Embryonic facial prominence (tissue), 1 donor: Measurements from ENCODE around the gene ESRRG.
"Not testable (repeated sequence)": the region's sequence is repeated elsewhere in the genome, so short reads cannot be mapped to it uniquely, and the experiment has no call there.

ENCODE experiments used
- DNase-seq: peaks from one replicate; pipeline ENCODE4 v3.0.0-alpha.2; 2016; ENCODE audit errors: extremely low spot score

ESRRG gene

DNA sequence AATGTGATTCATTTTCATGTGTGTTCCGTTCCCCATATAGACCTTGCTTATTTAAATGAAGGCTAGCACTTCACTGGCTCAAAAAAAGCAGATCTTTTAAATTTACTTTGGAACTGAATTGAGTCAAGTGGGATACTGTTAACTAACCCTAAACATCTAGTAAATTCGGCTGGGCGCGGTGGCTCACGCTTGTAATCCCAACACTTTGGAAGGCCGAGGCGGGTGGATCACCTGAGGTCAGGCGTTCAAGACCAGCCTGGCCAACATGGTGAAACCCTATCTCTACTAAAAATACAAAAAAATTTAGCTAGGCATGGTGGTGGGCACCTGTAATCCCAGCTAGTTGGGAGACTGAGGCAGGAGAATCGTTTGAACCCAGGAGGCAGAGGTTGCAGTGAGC is 19.2 kb downstream of the ESRRG start:
- DNase-seq, result not testable (repeated sequence)

- DNase-seq, result no peak
Observed at GRCh38 chr1:216702170-216702569, 21.1 kb downstream of the ESRRG start.

DNA sequence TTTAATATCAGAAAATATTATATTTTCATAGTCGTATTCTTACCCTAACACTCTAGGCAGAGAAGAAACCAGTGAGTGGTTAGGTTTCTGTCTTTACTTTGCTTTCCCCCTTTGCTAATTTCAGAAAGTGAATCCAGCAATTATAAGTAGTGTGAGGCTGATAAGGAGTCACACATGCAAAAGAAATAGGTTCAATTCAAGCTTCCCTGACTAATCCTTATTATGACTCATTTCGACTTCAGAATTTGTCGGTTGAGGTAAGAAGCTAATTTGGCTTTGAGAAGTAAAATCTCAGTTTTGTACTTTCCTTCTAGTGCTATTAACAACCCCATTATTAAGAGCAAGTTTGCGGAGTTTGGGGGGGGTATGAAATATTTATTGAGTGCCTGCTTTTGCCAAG is 22.4 kb downstream of the ESRRG start:
- DNase-seq, result no peak

- no peak for DNase-seq
Observed at GRCh38 chr1:216691710-216692109, 31.5 kb downstream of the ESRRG start.

DNA sequence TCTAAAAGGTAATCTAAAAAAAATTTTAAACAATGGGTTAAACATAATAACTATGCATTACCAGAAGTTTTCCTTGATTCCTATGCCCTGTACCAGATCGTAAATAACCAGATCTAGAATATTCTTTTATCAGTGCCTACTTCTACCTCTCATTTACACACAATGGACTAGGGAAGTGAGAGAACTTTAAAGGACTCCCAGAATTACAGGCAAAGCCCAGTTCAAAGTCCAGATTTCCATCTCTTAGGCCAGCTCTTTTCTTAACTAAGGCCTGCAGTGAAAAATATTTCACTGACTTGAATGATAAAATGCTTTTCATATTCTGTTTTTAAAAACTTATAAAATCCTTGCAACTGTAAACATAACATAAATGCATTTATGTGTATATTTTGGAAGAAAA is 32.6 kb downstream of the ESRRG start:
- no peak for DNase-seq

- no peak for DNase-seq
Observed at GRCh38 chr1:216688127-216688657, 35.0 kb downstream of the ESRRG start.

DNA sequence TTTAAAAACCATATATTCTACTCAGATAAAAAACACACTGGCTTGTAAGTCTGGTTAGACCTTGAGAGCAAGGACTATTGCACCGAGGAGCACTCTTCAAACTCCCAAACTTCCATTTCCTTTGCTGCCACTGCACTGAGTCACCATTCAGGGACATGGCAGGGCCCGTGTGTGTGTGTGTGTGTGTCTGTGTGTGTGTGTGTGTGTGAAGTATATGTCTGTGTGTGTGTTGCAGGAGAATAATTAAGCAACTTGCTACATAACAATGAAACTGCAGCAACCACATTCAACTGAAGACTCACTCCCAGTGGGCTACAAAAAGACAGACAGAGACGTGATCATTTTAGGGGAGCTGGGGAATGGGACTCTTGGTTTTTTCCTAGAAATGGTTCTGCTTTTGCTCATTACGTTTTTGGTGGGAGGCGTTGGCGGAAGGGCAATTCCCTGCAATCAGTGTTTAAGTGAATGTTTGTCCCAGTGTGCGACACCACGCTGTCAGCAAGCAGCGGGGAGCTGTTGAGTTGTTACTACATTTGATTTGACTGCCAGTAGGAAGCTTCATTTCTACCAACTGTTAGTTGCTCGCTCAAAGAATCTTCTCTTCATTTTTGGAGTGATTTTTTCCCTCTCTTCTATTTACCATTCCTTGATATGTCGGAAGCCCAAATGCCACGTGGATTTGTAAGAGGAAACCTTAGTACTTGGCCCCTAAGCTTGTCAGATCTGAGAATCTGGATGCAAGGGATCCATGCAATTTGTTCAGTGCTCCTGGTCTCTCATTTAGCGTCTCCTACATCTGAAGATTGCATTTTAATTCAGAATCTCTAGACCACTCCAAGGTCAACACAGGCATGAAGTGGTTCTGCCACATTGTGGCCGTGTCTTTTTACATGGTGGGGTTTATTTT is 36.1 kb downstream of the ESRRG start:
- no peak for DNase-seq

DNA sequence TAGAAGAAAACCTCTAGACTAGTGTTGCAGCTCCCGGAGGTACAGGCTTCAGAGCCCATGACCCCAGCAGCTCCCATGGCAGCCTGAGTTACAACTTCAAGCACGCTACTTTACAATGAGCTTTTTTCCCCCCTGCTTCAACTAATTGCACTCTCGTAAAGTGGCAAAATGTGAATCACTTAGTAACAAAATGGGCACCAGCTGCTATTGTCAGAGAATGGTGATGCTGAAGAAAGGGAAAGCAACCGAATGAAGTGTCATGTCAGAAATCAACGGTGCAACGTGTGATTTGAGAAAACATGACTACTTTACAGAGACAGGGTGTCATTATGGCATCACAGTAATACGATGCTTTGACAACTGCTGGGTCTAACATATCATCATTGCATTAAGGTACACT is 40.5 kb downstream of the ESRRG start:
- DNase-seq, result no peak

DNA sequence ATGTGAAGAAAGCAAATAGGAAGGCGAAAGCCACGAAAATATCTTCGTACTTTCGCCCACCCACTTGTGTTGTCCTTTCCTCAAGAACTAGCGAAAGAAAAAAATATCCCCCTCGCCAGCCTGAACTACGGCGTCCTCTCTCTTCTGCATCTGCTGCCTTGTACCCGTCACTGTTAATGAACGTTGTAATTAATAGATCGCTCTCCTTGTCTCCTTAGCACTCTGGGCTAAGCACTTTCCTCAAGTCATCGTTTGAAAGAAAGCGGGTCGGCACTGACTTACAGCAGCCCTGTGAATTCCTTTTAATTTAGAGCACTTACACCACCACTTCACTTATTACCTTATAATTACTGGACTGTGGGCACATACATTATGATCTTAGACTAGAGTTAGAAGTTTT is 44.1 kb downstream of the ESRRG start:
- DNase-seq, result no peak

DNA sequence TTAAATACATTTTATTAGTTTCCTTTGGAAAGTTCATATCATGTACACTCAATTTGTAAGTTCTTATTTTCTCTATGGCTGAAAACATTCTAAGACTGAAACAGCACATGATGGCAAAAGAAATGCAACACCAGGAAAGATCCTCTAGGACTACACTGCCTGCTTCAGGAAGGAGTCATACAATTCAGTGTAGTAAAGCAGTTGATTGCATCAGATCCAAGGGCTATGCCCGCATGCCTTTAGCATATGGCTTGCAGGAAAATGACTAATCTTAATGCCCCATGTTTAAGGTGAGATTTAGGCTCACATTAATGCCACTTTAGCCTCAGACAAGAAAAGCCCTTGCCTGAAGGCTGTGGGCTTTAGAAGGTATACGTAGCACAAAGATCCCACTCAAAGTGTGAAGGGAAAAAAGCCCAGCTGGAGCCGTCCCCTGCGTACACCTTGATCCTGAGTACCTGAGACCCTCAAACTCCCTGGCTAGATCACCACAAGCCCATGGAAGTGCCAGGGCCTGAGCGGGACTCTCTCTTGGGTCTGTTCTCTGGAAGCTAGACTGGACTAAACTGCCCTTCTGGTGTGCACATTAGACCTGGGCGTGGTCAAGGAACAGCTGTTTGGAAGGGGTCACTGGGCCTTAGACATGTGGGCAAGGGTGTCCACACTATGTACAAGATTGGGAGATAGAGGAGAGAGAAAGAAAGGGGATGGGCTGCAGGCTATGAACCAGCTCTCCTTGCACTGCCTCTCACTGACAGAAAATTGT is 52.9 kb downstream of the ESRRG start:
- no peak for DNase-seq

GRCh38 chr1:216666441-216666840 is 56.8 kb downstream of the ESRRG start:
- no peak for DNase-seq

DNA sequence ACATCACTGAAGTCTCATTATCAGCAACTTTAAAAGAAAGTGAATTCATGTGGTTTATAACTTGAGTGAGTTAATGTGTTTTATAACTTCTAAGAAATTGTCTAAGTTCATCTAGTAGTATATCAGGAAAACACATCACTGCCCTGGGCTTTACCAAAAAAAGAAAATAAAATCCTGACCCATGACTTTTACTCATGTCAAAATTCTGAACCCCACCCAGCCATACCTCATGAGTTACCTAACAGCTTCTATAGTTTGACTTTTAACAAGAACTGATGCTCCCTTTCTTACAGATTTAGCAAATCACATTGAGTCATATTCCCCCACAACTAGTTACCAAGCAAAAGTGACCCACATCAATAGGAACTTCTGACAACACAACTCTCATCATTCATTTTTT is 57.4 kb downstream of the ESRRG start:
- no peak for DNase-seq

GRCh38 chr1:216665406-216665805 is 57.8 kb downstream of the ESRRG start:
- DNase-seq, result no peak

DNA sequence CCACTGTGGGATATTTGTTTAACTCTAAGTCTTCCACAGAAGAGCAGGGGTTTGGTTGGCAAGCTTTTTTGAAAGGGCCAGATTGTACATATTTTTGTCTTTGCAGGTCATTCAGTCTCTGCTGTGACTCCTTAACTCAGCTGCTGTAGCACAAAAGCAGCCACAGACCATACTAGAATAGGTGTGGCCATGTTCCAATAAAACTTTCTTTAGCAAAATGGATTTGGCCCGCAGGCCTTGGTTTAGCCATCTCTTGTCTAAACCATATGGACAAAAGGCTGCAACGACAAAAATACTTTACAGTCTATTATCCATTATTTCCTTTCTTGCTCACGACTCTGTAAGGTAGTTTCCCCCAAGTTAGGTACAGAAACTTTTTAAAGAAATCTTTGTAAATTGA is 60.5 kb downstream of the ESRRG start:
- no peak for DNase-seq

- no peak for DNase-seq
Observed at GRCh38 chr1:216660561-216660960, 62.7 kb downstream of the ESRRG start.

DNA sequence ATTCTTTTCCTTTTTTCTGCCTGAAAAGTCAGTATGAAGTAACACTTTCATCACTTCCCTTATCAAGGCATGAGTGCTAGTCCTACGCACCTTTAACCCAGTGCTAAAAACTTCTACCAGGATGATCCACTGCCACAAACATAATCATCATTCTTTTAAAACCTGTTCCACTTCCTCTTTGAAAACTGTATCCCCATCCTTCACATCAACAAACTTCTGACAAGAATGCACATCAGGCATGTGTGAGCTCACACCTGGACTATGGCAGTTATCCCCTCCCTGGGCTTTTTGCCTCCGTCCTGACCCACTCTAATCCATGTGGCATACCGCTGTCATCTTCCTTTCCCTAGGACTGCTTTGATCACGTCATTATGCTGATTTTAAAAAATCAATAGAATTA is 70.2 kb downstream of the ESRRG start:
- no peak for DNase-seq

GRCh38 chr1:216651826-216652418 is 71.3 kb downstream of the ESRRG start:
- DNase-seq, result no peak

GRCh38 chr1:216643176-216643575 is 80.1 kb downstream of the ESRRG start:
- DNase-seq, result no peak

- no peak for DNase-seq
Observed at GRCh38 chr1:216641669-216642460, 81.4 kb downstream of the ESRRG start.

- DNase-seq, result no peak
Observed at GRCh38 chr1:216640100-216640499, 83.1 kb downstream of the ESRRG start.

DNA sequence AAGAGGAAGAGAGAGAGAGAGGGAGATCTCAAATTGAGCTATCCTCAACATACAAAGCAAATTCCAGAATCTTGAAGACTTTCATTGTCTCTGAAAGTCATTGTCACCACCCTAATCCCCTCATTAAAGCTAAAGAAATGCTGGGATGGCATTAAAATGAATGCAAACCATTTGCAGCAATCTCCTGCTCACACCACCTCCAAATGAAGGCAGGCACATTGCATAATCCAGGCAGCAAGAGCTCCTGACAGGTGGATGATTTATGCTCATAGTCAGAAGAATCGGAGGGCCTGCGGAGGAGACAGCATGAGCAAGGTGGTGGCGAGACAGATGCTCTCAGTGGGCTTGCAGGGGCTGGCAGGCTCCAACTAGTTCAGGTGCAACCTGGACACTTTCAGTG is 90.2 kb downstream of the ESRRG start:
- no peak for DNase-seq

GRCh38 chr1:216630532-216630931 is 92.7 kb downstream of the ESRRG start:
- no peak for DNase-seq
